Measurements from ENCODE around the gene PRKG1.

GRCh38 chr10:52106011-52106410, 1031.7 kb downstream of the PRKG1 start:
- no peak for TF ChIP-seq CTCF (IDR thresholded peaks at IDR 0.05)
- no peak for TF ChIP-seq POLR2A (IDR thresholded peaks at IDR 0.05)
- TF ChIP-seq POLR2AphosphoS5 (IDR thresholded peaks at IDR 0.05) = no peak
